Heart left ventricle (tissue), 13 donors: Measurements from ENCODE around the gene COPZ1.

ENCODE experiments used
- CTCF ChIP-seq, 12 donors: fragments of 200-600 bp; sonication (generic) in 4 of 12; IDR thresholded peaks; one replicate each; pipeline versions ENCODE4 v1.5.0 to v1.8.0; 2018 to 2022; ENCODE audit warnings: antibody characterized with exemption in 12 of 12, mild to moderate bottlenecking in 5 of 12
- POLR2A ChIP-seq, 2 donors: fragments of 450-650 bp; IDR thresholded peaks; one replicate each; pipeline ENCODE4 v1.6.1; 2017; ENCODE audit warnings: antibody characterized with exemption in 2 of 2, mild to moderate bottlenecking in 2 of 2, moderate library complexity in 2 of 2
- donor health status: ischemic (EF 13 %, LVEDD 7.1; RV severe dilation, severe dysfunction).
- donor health status: DM: no; HTN: yes; CAD: no.
- donor health status: DM: no; HTN: no; CAD: no.
- donor health status: ischemic (EF 25% LVEDD 6.9; RV normal size, moderate dysfunction).
- donor health status: ischemic (EF 25% LVEDD 5.7; RV mildly dilated, moderate dysfunction).
- donor health status: ischemic (EF 35%, LVEDD 5.7; RV mildly dilated, moderate dysfunction).
- donor health status: nonischemic (EF 11% LVEDD 7.7; RV severe dilation, severe dysfunction).
- donor health status: DM: yes; HTN: yes; CAD: no.
- donor health status: PGD.
- donor health status: ischemic (EF 29% LVEDD 5.4; RV normal size, mild dysfunction).
- donor health status: nonischemic (EF 23%, LVEDD 6.1; RV moderate dilation, normal function).

GRCh38 chr12:54388237-54389133 is 63.6 kb downstream of the COPZ1 start:
- no peak for TF ChIP-seq CTCF (IDR thresholded peaks at IDR 0.05)
- TF ChIP-seq POLR2A (IDR thresholded peaks at IDR 0.05): no peak
